Fibroblast of pulmonary artery (primary cell): ENCODE data around the gene PALLD.

Experiments
- DNase-seq: peaks from one replicate; pipeline ENCODE4 v3.0.0-alpha.2; 2010; ENCODE audit warnings: low read depth
- H3K4me3 ChIP-seq: replicated peaks from 2 replicates; pipeline ENCODE4 v1.5.1; 2011; ENCODE audit warnings: low read depth, mild to moderate bottlenecking, control low read depth, low read length, moderate library complexity
- CTCF ChIP-seq: IDR thresholded peaks from 2 replicates; pipeline ENCODE4 v1.5.1; 2011; ENCODE audit warnings: mild to moderate bottlenecking, control low read depth, low read length, inconsistent platforms; ENCODE audit errors: missing control alignments

The PALLD gene

GRCh38 chr4:168868044-168868781 lies 371.4 kb downstream of the PALLD start:
- no peak for TF ChIP-seq CTCF
- peak; percentile 81 for DNase-seq
- no peak overlapping the region for H3K4me3 ChIP-seq

GRCh38 chr4:168868802-168869201 lies 371.9 kb downstream of the PALLD start:
- no peak for DNase-seq
- no peak for TF ChIP-seq CTCF
- no peak overlapping the region for H3K4me3 ChIP-seq

GRCh38 chr4:168870004-168870403 lies 373.2 kb downstream of the PALLD start:
- no peak for TF ChIP-seq CTCF
- H3K4me3 ChIP-seq: no peak overlapping the region
- no peak for DNase-seq

- no peak for TF ChIP-seq CTCF
- H3K4me3 ChIP-seq: no peak overlapping the region
- no peak for DNase-seq
These were observed 374.8 kb downstream of the PALLD start for GRCh38 chr4:168871632-168872031.

- no peak for DNase-seq
- TF ChIP-seq CTCF: no peak
These were observed 377.2 kb downstream of the PALLD start for GRCh38 chr4:168874083-168874482.

DNA sequence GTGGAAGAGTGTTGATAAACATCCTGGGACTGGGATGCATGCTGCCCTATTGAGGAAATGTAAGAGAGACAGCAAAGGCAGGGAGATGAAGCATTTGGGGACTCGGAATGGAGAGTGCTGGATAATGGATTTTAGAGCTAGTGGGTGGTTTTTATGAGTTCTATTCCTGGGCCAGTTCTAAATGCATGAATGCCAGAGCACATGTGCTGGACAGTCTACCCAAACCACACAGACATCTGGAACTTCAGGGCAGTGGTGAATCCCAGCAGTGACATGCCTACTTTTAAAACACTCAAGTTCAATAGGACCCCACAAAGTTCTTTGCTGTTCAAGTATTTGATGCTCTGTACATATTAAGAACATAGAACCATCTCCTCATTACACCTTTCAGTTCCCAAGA lies 379.3 kb downstream of the PALLD start:
- H3K4me3 ChIP-seq: no peak overlapping the region
- no peak for DNase-seq
- TF ChIP-seq CTCF: no peak

More at GRCh38 chr4:168874083-168874482, 377.2 kb downstream of the PALLD start:
- no peak overlapping the region for H3K4me3 ChIP-seq
